Loucy (cell line): ENCODE data around the gene CPNE6.

Source experiments
- H2AFZ ChIP-seq: fragments of 200-600 bp; sonication (generic); 2 replicates; pipeline ENCODE4 v1.6.0; 2016; ENCODE audit warnings: antibody characterized with exemption, mild to moderate bottlenecking, low read length, moderate library complexity
- H3F3A ChIP-seq: fragments of 200-600 bp; 2 replicates; pipeline ENCODE4 v1.6.0; 2016; ENCODE audit warnings: antibody characterized with exemption, low read depth, mild to moderate bottlenecking
- H3K27me3 ChIP-seq: fragments of 200-600 bp; sonication (generic); 2 replicates; pipeline ENCODE4 v1.6.1; 2014; ENCODE audit warnings: low read length, mild to moderate bottlenecking; ENCODE audit not compliant: insufficient read depth, poor library complexity, severe bottlenecking
- H3K36me3 ChIP-seq: fragments of 200-600 bp; sonication (generic); 2 replicates; pipeline ENCODE4 v1.6.1; 2016; ENCODE audit warnings: low read length; ENCODE audit not compliant: insufficient read depth
- H3K4me1 ChIP-seq: fragments of 200-600 bp; sonication (generic); 2 replicates; pipeline ENCODE4 v1.5.1; 2014; ENCODE audit warnings: low read length, mild to moderate bottlenecking; ENCODE audit not compliant: insufficient read depth, poor library complexity, severe bottlenecking
- H3K4me2 ChIP-seq: fragments of 200-600 bp; sonication (generic); 2 replicates; pipeline ENCODE4 v1.6.0; 2014; ENCODE audit warnings: antibody characterized with exemption, low read length, low read depth, mild to moderate bottlenecking; ENCODE audit not compliant: poor library complexity, severe bottlenecking
- H3K4me3 ChIP-seq: fragments of 200-600 bp; sonication (generic); 2 replicates; pipeline ENCODE4 v1.5.1; 2014; ENCODE audit warnings: low read length, mild to moderate bottlenecking, mixed read lengths; ENCODE audit not compliant: poor library complexity, severe bottlenecking
- H3K79me2 ChIP-seq: fragments of 200-600 bp; sonication (generic); 2 replicates; pipeline ENCODE4 v1.6.1; 2014; ENCODE audit warnings: low read length; ENCODE audit not compliant: insufficient read depth
- H3K9ac ChIP-seq: fragments of 200-600 bp; sonication (generic); 2 replicates; pipeline ENCODE4 v1.6.0; 2014; ENCODE audit warnings: mild to moderate bottlenecking, low read depth, low read length, moderate library complexity; ENCODE audit not compliant: poor library complexity, severe bottlenecking
- H3K9me2 ChIP-seq: fragments of 200-600 bp; sonication (generic); replicated peaks from 2 replicates; pipeline ENCODE4 v1.6.1; 2016; ENCODE audit warnings: low read depth, low read length, mixed read lengths
- H3K9me3 ChIP-seq: fragments of 200-600 bp; sonication (generic); 2 replicates; pipeline ENCODE4 v1.6.1; 2014; ENCODE audit warnings: mild to moderate bottlenecking, antibody characterized with exemption, low read length, low read depth; ENCODE audit not compliant: insufficient read depth
- H4K20me1 ChIP-seq: fragments of 200-600 bp; sonication (generic); 2 replicates; pipeline ENCODE4 v1.6.0; 2014; ENCODE audit warnings: antibody characterized with exemption, low read length, mild to moderate bottlenecking; ENCODE audit not compliant: insufficient read depth, poor library complexity, severe bottlenecking
- EZH2phosphoT487 ChIP-seq: fragments of 200-600 bp; IDR thresholded peaks from 2 replicates; pipeline ENCODE4 v1.6.1; 2018; ENCODE audit warnings: antibody characterized with exemption, mild to moderate bottlenecking, moderate library complexity, borderline replicate concordance
- TF ChIP-seq, protein P1 (sequence below): fragments of 200-600 bp; sonication (generic); conservative IDR thresholded peaks from 2 replicates; pipeline ENCODE4 v1.5.1; 2014; ENCODE audit warnings: mild to moderate bottlenecking, antibody characterized with exemption, low read length

CPNE6 gene

DNA sequence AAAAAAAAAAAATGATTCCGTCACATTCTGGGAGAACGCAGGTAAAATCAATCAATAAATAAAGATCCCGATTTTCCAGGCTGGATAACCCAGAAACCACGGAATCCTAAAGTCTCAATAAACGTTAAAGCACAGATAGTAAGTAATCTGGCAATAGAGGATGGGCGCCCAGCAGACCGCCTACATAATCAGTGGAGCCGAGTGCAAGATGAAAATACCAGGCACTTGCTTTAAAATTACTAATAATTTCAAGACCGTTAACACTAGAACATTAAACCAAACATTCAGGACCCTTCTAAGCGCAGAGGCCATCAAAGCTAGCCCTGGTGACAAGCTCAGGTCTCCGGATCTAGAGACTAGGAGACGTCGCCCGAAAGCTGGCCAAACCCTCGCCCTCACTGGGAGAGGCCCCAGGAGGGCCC lies 42.0 kb downstream of the CPNE6 start:
- H3K9me3 ChIP-seq: no peaks in the 10 kb centered on the region
- H3K4me1 ChIP-seq: peaks cover 27% of the 10 kb centered on the region
- H2AFZ ChIP-seq: peak overlapping the region; percentile 89
- peaks cover 13% of the 10 kb centered on the region; the same call in 1 of the 2 replicates for H3K36me3 ChIP-seq
- H3K9me2 ChIP-seq: no peaks in the 10 kb centered on the region
- H4K20me1 ChIP-seq: peaks cover 11% of the 10 kb centered on the region
- H3K27me3 ChIP-seq: no peaks in the 10 kb centered on the region
- TF ChIP-seq, protein P1, sequence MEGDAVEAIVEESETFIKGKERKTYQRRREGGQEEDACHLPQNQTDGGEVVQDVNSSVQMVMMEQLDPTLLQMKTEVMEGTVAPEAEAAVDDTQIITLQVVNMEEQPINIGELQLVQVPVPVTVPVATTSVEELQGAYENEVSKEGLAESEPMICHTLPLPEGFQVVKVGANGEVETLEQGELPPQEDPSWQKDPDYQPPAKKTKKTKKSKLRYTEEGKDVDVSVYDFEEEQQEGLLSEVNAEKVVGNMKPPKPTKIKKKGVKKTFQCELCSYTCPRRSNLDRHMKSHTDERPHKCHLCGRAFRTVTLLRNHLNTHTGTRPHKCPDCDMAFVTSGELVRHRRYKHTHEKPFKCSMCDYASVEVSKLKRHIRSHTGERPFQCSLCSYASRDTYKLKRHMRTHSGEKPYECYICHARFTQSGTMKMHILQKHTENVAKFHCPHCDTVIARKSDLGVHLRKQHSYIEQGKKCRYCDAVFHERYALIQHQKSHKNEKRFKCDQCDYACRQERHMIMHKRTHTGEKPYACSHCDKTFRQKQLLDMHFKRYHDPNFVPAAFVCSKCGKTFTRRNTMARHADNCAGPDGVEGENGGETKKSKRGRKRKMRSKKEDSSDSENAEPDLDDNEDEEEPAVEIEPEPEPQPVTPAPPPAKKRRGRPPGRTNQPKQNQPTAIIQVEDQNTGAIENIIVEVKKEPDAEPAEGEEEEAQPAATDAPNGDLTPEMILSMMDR: no peak
- TF ChIP-seq EZH2phosphoT487: no peak
- H3K9ac ChIP-seq: peak overlapping the region; percentile 91
- H3K4me3 ChIP-seq: peak overlapping the region; percentile 91
- peaks cover 29% of the 10 kb centered on the region for H3K79me2 ChIP-seq
- H3K4me2 ChIP-seq: peak overlapping the region; percentile 90
- H3F3A ChIP-seq: peaks cover 6% of the 10 kb centered on the region; the same call in 1 of the 2 replicates

- Histone ChIP-seq H3K9me3 (no peaks in the 10 kb centered on the region), H3K4me3 (peak overlapping the region; percentile 91), H4K20me1 (peaks cover 11% of the 10 kb centered on the region), H3K9ac (peak overlapping the region; percentile 91), H3K27me3 (no peaks in the 10 kb centered on the region), H3K9me2 (no peaks in the 10 kb centered on the region), H3K36me3 (peaks cover 19% of the 10 kb centered on the region; the same call in 1 of the 2 replicates), H3K4me1 (peaks cover 23% of the 10 kb centered on the region), H3K79me2 (peaks cover 29% of the 10 kb centered on the region), H2AFZ (peak overlapping the region; percentile 89), H3F3A (peaks cover 6% of the 10 kb centered on the region; the same call in 1 of the 2 replicates), H3K4me2 (peak overlapping the region; percentile 90)
- no peak for TF ChIP-seq EZH2phosphoT487
- TF ChIP-seq, protein P1: no peak
Observed at GRCh38 chr14:24113801-24114531, 42.6 kb downstream of the CPNE6 start.

- Histone ChIP-seq H4K20me1 (peaks cover 11% of the 10 kb centered on the region), H3K9ac (peak within 1 kb of the TSS; percentile 91), H3K27me3 (no peaks in the 10 kb centered on the region), H3K36me3 (peaks cover 27% of the 10 kb centered on the region; the same call in 1 of the 2 replicates), H3K4me3 (peak within 1 kb of the TSS; percentile 91), H3K9me2 (no peaks in the 10 kb centered on the region), H3K79me2 (peaks cover 29% of the 10 kb centered on the region), H3K4me2 (peak within 1 kb of the TSS; percentile 90), H2AFZ (peak within 1 kb of the TSS; percentile 89), H3K4me1 (peaks cover 19% of the 10 kb centered on the region), H3K9me3 (no peaks in the 10 kb centered on the region), H3F3A (peaks cover 6% of the 10 kb centered on the region; the same call in 1 of the 2 replicates)
- TF ChIP-seq, protein P1: no peak
- no peak for TF ChIP-seq EZH2phosphoT487
Observed at GRCh38 chr14:24114532-24115421, 43.4 kb downstream of the CPNE6 start, which contains the start of the genes DCAF11 and NRL. TSS of gene DCAF11 (plus strand) at chr14:24114777. CDS start at chr14:24115595, 818 bp downstream. TSS of gene NRL (minus strand) at chr14:24114949. CDS start at chr14:24082848, 32,101 bp downstream.
